NCI-H345 (cell line): ENCODE results near the gene IFITM10.
"Not testable (repeated sequence)": the region's sequence is repeated elsewhere in the genome, so short reads cannot be mapped to it uniquely, and the experiment has no call there.

Experiments
- DNase-seq: peaks from one replicate; lab custom pipeline; 2025; lab: John Stamatoyannopoulos, UW

Gene IFITM10

GRCh38 chr11:1778141-1778911 lies 27.9 kb upstream of the IFITM10 start:
- DNase-seq = no peak

- DNase-seq = no peak
These were observed 27.3 kb upstream of the IFITM10 start for GRCh38 chr11:1777737-1778136.

- no peak for DNase-seq
These were observed 26.7 kb upstream of the IFITM10 start for GRCh38 chr11:1776944-1777715.

GRCh38 chr11:1776331-1776851 lies 26.0 kb upstream of the IFITM10 start:
- no peak for DNase-seq

- no peak for DNase-seq
These were observed 24.5 kb upstream of the IFITM10 start for GRCh38 chr11:1774886-1775285.

- no peak for DNase-seq
These were observed 23.7 kb upstream of the IFITM10 start for GRCh38 chr11:1773994-1774550.

- no peak for DNase-seq
These were observed 23.0 kb upstream of the IFITM10 start for GRCh38 chr11:1773131-1773993.

- DNase-seq = no peak
These were observed 22.1 kb upstream of the IFITM10 start for GRCh38 chr11:1772270-1773130.

- no peak for DNase-seq
These were observed 21.3 kb upstream of the IFITM10 start for GRCh38 chr11:1771700-1772099.

GRCh38 chr11:1771273-1771672 lies 20.9 kb upstream of the IFITM10 start:
- no peak for DNase-seq

GRCh38 chr11:1770528-1770927 lies 20.1 kb upstream of the IFITM10 start:
- DNase-seq = no peak

- DNase-seq = no peak
These were observed 19.7 kb upstream of the IFITM10 start for GRCh38 chr11:1770061-1770460.

- DNase-seq = not testable (repeated sequence)
These were observed 19.0 kb upstream of the IFITM10 start for GRCh38 chr11:1769304-1769936.

GRCh38 chr11:1768141-1768469 lies 17.7 kb upstream of the IFITM10 start:
- no peak for DNase-seq

GRCh38 chr11:1767399-1768140 lies 17.2 kb upstream of the IFITM10 start:
- DNase-seq = no peak

GRCh38 chr11:1766719-1767398 lies 16.5 kb upstream of the IFITM10 start:
- DNase-seq = no peak

- no peak for DNase-seq
These were observed 15.7 kb upstream of the IFITM10 start for GRCh38 chr11:1765871-1766718.
